GM10248 (cell line): ENCODE results near the gene TMEM109.
A peak's percentile ranks its signal among the peaks of the same experiment; 100 is the strongest.

Source experiments
- CTCF ChIA-PET: fragments of 300-600 bp; sonication (Branson Sonifier 250); formaldehyde crosslinking; extraction: SDS; loops from one replicate; lab custom pipeline; 2021; ENCODE audit warnings: antibody characterized with exemption; lab: Yijun Ruan, JAX
- POLR2A ChIA-PET: fragments of 350-650 bp; sonication (Branson Sonifier 250); formaldehyde crosslinking; extraction: SDS; loops from one replicate; lab custom pipeline; 2020; ENCODE audit warnings: antibody characterized with exemption; lab: Yijun Ruan, JAX
- DNase-seq: peaks from one replicate; pipeline ENCODE4 v3.0.0; 2012; ENCODE audit errors: extremely low spot score
- TF ChIP-seq, protein P1 (sequence below): IDR thresholded peaks from 2 replicates; pipeline ENCODE4 v1.5.1; 2012; ENCODE audit warnings: mild to moderate bottlenecking, low read depth; ENCODE audit errors: extremely low read depth, missing control alignments, control extremely low read depth

The TMEM109 gene

DNA sequence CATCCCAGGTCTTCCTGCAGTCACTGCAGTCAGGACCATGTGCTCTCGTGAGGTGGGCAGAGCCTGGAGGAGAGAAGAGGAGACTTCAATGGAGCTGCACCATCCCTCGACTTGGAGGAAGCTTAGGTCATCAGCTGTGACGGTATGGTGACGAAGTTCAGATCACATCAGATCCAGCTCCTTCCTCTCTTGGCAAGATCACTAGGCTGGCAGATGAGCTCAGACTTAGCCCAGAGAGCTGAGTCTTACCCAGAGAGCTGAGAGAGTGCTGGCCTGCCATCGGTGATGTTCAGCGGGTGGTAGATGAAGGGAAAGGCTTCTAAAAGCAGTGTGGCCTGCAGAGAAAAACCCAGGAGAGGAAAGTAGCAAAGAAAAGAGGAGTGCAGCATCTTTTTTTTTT lies 39.8 kb downstream of the TMEM109 start:
- TF ChIP-seq, protein P1, sequence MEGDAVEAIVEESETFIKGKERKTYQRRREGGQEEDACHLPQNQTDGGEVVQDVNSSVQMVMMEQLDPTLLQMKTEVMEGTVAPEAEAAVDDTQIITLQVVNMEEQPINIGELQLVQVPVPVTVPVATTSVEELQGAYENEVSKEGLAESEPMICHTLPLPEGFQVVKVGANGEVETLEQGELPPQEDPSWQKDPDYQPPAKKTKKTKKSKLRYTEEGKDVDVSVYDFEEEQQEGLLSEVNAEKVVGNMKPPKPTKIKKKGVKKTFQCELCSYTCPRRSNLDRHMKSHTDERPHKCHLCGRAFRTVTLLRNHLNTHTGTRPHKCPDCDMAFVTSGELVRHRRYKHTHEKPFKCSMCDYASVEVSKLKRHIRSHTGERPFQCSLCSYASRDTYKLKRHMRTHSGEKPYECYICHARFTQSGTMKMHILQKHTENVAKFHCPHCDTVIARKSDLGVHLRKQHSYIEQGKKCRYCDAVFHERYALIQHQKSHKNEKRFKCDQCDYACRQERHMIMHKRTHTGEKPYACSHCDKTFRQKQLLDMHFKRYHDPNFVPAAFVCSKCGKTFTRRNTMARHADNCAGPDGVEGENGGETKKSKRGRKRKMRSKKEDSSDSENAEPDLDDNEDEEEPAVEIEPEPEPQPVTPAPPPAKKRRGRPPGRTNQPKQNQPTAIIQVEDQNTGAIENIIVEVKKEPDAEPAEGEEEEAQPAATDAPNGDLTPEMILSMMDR, result no peak
- ChIA-PET CTCF (interaction anchor here (0.7 to 2.4 kb wide), 12 partner anchors 13 to 233 kb away, joined by 3 to 24 read pairs (median 4); no protein-coding TSS in a partner anchor), POLR2A (interaction anchor here (0.6 to 1.2 kb wide), 4 partner anchors 11 to 184 kb away, joined by 3 to 6 read pairs (median 4); partner anchors contain the start of gene TMEM109)
- no peak for DNase-seq

DNA sequence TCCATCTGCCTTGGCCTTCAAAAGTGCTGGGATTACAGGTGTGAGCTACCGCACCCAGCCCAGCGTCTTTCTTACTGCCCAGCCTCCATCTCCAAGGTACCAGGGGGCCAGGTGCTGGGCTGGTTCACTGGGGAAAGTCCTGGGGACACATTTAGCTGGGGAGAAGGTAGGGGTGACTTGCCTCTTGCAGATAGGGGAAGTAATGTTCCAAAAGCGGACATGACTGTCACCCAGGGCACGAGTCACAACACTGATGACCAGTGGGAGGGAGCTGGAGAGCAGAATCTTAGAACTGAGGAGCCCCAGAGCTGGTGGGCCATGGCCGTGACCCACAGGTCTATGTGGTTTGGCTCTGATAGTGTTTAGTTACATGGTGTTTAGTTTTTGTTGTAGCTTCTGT lies 40.5 kb downstream of the TMEM109 start:
- CTCF ChIA-PET, result interaction anchor here (0.8 to 2.4 kb wide), 13 partner anchors 9 to 233 kb away, joined by 3 to 24 read pairs (median 4); partner anchors contain the start of gene TMEM109
- TF ChIP-seq, protein P1, result peak; percentile 5
- no peak for DNase-seq
- POLR2A ChIA-PET, result interaction anchor here (0.6 to 1.1 kb wide), 4 partner anchors 12 to 299 kb away, joined by 3 to 5 read pairs (median 3); no protein-coding TSS in a partner anchor

DNA sequence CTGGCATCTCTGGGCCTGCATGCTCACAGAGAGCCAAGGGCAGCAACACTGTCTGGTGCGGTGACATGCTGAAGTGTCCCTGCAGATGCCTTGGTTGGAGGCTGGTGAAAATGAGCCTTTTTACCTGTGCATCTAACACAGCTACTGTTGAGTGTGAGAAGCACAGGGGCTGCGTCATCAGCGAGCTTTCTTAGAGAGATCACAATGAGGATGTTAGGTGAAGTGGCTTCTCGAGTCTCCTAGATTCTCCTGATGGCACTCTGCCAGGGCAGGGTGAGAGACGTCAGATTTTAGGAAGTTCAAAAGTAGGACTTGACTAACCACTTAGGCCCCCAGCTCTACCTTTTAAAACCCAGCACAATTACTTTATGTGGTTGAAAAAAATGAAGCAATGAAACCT lies 41.6 kb downstream of the TMEM109 start:
- CTCF ChIA-PET, result interaction anchor here (1.1 to 1.6 kb wide), 5 partner anchors 10 to 174 kb away, joined by 3 to 5 read pairs (median 3); partner anchors contain the start of gene TMEM109
- POLR2A ChIA-PET, result no interaction called here
- no peak for DNase-seq
- TF ChIP-seq, protein P1, result no peak

DNA sequence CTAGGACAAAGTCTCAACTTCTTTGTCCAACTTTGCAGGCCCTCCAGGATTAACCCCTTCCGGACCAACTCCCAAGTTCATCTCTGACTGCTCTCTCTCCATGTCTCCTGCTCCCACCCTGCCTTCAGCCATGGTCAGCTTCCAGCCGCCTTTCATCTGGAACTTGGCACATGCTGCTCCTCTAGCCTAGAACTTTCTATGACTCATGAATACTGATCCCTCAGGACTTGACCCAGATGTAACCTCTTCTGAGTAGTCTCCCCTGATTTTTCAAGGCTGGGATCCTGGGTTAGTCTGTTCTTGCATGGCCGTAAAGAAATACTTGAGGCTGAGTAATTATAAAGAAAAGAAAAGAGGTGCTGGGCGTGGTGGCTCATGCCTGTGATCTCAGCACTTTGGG lies 43.2 kb downstream of the TMEM109 start:
- DNase-seq, result no peak
- ChIA-PET POLR2A (no interaction called here), CTCF (no interaction called here)
- TF ChIP-seq, protein P1, result no peak

DNA sequence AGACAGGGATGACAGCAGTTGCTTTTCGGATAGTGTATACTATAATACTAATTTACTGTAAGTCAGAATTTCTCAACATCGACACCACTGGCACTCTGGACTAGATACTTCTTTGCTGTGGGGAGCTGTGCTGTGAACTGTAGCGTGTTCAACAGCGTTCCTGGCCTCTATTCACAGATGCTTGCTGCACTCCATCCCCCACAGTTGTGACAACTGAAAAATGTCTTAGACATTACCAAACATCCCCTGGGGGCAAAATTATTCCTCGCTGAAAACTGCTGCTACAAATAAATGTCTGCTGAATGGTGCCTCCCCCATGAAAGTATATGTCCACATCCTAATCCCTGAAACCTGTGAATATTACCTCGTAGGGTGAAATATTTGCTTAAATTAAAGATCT lies 45.5 kb downstream of the TMEM109 start:
- ChIA-PET POLR2A (no interaction called here), CTCF (interaction anchor here (1.0 to 1.7 kb wide), 4 partner anchors 10 to 227 kb away, joined by 3 to 5 read pairs (median 4); no protein-coding TSS in a partner anchor)
- no peak for DNase-seq
- TF ChIP-seq, protein P1, result no peak

DNA sequence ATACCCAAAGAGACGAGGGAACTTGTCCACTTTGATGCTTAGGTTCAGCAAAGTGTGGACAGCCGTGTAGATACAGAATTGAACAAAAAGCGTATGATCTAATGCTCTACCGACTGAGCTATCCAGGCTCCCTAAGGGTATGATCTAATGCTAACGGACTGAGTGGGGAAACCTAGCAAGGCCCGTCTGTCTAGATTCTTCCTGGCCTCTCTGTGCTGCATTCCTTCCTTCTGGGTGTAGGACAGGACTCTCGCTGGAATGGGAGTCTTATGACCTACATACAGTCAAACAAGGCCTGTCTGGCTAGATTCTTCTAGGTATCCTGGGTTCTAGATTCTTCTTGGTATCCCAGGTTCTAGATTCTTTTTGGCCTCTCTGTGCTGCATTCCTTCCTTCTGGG lies 46.4 kb downstream of the TMEM109 start:
- ChIA-PET POLR2A (no interaction called here), CTCF (interaction anchor here (1.3 to 2.6 kb wide), 4 partner anchors 9 to 226 kb away, joined by 3 to 10 read pairs (median 4); no protein-coding TSS in a partner anchor)
- TF ChIP-seq, protein P1, result no peak
- DNase-seq, result no peak
